ENCODE measurements around the gene RCCD1. TPM values are rescaled to one million over a fixed set of nuclear protein-coding genes. Genes with fewer than 3 reads are reported as not detected.

RCCD1 gene
- total RNA-seq, 1 donor from 2014 or later = 4.6 TPM

DNA sequence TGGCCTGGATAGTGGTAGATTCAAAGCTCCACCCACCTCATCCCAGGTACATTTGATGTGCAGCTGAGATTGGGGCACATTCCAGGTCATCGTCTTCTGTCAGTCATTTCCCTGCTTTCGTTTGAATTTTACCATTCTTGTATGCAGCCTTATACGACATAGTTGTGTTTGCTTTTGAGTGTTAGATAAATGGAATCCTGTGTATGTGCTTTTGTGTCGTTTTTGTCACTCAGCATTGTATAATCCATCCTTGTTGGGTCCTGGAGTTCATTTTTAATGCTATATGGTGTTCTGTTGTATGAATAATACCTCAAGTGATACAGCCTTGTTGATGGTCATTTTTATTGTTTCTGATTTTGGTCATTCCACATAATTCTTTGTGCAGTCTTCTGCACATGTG lies 7.3 kb downstream of the RCCD1 start:
- DNase-seq (ENCODE audit: low read depth in 2 of 2) = no peak

DNA sequence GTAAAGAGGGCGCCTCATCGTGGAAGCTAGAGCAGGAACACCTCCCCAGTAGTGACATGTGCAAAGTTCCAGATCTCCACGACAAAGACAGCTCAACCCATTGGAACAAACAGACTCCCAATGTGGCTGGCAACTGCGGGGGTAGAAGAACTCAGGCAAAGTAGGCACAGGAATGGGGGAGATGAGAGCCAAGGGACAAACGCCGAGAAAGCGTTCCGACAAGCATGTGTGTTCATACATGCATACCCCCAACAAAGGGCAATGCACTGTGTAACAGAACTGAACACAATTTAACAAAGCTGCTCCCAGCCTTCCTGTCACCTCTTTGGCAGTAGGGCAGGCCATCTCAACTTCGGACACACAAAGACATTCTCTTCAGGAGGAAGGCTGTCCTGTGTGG lies 11.6 kb downstream of the RCCD1 start:
- DNase-seq (ENCODE audit: low read depth in 2 of 2) = no peak

DNA sequence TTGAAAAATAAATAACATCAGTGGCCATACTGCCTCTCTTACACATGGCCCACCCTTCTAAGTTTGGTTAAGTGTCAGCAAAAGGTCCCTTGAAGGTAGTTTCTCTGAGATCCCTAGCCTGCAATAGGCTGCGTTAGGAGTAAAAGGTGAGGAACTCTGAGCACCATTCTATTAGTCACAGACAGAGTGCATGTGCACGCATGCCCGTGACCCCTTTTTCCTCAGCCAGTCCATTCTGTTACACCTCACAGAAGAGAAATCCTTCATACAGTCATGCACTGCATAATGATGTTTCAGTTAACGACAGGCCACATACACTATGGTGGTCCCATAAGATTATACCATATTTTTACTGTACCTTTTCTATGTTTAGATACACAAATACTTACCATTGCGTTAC lies 12.5 kb downstream of the RCCD1 start:
- DNase-seq (ENCODE audit: low read depth in 2 of 2) = no peak

DNA sequence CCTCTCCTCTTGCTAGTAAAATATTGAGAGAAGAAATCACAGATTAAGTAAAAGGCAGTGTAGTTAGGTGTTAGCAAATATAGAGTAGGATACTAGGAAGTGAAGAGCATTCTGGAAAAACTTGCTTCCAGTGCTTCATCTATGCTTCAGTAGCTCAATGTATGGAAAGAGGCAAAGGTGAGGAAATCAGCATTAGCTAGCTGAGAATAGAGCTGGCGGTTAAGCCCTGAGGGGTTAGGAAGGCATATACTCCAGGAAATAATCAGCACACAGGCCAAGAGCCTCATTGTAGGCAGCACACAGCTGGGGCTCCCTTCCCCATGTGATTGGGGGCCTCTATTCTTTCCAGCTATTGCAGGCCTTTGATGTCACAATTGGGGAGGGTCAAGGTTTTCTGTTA lies 13.8 kb downstream of the RCCD1 start:
- DNase-seq (ENCODE audit: low read depth in 2 of 2) = no peak

DNA sequence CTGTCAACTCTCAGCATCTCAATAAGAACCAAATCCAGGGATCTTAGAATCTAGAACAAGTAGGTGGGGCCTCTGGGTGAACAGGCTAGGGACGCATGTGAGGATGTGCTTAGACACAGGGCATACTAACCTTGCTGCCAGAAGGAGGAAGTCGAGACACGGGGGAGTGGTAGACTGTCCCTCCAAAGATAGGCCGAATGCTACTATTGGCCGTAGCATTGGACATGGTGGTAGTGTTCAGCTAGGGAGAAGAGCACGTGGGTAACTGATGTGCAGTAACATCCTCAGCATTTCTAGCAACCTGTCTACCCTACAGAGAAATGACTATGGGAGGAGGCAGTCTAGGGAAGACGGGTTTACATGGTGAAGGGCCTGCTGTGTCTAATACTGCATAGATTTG lies 15.6 kb downstream of the RCCD1 start:
- DNase-seq (ENCODE audit: low read depth in 2 of 2) = no peak

DNA sequence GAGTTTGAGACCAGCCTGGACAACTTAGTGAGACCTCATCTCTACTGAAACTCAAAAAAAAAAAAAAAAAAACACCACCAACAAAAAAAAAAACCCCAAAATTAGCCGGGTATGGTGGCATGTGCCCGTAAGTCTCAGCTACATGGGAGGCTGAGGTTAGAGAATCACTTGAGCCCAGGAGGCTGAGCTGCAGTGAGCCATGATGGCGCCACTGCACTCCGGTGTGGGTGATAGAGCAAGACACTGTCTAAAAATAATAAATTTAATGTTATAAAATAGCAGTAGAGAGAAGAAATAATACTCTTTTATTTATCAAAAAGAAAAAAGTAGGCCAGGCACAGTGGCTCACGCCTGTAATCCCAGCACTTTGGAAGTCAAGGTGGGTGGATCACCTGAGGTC lies 17.4 kb downstream of the RCCD1 start:
- DNase-seq (ENCODE audit: low read depth in 2 of 2) = no peak

DNA sequence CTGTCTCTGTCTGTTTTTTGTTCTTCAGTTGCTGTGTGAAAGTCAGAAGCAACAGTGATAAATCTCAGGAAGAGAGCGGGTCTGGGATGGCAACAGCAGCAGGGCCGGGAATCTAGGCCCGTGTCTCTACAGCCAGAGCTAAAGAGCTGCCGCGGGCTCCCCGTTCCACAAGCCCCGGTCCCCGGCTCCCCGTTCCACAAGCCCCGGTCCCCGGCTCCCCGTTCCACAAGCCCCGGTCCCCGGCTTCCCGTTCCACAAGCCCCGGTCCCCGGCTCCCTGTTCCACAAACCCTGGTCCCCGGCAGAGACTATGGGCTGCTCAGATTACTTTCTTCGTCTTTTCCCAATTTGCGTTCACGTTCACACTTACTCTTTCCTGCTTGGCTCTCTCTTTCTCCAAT lies 19.5 kb downstream of the RCCD1 start:
- no peak for DNase-seq (ENCODE audit: low read depth in 2 of 2)

DNA sequence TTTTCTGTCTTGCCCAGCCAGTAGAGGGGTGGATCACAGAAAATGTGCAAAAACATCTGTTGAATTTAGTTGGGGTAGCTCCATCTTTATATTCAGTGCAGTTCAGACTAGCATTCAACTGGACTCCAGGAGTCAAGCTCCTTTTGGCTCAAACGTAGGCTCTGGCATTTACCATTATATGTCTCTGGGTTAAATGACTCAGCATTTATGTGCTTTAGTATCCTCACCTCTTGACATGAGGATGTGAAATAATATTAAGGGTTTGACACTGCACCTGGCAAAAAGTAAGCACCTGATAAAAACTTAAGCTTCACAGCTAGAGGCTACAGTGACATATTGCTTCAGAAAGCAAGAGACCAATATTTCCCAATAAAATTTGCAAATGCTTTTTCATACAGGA lies 24.9 kb downstream of the RCCD1 start:
- DNase-seq (ENCODE audit: low read depth in 2 of 2) = no peak

DNA sequence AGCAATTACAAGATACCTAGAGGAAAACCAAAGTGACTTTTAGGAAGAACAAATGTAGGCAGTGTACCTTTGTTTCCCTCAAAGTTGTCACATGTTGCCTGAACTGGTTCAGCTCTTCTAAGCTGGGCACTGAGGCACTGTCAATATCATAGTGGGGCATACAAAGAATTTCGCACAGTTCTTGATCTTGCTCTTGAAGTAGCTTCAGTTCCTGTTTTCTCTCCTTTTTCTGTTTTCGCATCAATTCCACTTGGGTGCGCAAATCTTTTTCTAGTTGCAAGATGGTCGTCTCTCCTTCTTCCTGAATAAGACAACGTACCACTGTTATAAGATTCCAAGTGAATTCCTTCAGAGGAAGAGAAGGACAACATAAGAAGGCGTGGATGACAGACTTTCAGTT lies 27.0 kb downstream of the RCCD1 start:
- DNase-seq (ENCODE audit: low read depth in 2 of 2) = no peak

DNA sequence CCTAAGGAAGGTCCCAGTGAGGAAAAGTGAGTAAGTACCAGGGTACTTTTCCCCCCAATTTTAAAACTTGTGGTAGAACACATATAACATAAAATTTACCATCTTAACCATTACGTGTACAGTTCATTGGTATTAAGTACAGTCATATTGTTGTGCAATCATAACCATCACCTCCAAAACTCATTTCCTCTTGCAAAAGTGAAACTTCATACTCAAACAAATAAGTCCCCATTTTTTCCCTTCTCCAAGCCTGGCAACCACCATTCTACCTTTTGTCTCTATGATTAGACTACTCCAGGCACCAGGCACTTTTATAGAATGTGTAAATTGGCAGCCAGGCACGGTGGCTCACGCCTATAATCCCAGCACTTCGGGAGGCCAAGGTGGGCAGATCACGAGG lies 27.5 kb downstream of the RCCD1 start:
- DNase-seq (ENCODE audit: low read depth in 2 of 2) = peak; percentile 27 to 29

DNA sequence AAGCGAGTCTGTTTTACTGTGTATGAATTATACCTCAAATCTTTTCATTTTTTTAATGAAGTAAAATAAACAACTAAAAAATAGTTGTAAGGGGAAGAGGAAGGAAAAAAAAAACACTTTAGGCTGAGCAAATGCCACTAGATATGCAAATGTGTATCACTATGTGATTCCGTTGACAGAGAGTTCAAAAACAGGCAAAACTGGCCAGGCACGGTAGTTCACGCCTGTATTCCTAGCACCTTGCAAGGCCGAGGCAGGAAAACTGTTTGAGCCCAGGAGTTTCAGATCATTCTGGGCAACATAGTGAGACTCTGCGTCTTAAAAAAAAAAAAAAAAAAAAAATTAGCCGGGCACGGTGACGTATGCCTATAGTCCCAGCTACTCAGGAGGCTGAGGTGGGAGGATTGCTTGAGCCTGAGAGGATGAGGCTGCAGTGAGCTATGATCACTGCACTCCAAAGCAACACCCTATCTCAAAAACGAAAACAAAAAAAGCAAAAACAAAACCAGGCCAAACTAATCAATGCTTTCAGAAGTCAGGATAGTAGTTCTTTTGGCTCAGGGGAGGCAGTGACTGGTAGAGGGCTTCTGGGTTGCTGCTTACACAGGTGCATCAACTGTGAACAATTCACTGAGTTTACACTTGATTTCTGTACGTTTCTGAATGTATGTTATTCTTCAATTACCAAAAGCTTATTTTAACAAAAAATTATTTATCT lies 32.3 kb downstream of the RCCD1 start:
- DNase-seq (ENCODE audit: low read depth in 2 of 2) = no peak

DNA sequence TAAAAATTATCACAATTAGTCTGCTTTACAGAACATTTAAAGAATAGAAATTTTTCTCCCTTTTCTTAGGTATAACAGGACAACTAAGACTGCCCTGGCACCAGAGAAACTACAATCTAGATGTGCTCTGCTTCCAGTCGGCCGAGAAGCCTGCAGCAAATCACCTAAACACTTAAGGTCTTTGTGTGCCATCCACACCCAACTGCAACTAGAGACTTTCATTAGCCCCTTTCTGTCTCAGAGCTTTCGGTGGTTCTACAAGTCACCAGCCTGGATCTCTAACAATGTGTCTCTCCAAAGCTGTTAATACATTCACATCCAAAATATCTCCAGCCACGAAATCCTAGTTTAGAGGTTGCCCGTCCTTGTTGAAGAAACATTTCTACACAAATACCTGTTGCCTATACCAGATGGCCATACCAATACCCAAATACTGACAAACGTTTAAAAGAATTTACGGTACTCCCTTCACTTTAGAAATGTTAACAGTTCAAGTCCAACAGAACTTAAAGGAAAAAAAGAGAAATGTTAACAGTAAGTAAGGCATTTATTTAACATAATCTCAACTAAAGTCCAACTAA lies 33.0 kb downstream of the RCCD1 start:
- DNase-seq (ENCODE audit: low read depth in 2 of 2) = no peak

DNA sequence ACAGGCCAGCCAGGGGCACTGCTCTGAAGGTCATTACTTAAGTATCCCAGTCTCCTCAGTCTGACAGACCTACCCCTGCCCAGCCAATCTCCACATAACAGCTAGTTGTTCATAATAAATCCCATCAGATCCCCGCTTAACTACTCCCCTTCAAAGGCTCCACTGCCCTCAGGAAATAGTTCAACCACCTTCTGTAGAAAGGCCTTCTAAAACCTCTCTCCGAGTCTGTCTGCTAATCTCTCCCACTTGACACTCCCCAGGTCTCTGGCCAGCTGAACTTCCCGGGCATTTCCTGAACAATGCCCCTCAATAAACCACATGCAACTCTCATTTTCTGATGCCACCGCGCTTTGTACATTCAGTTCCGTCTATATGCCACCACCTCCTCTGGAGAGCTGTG lies 33.6 kb downstream of the RCCD1 start:
- DNase-seq (ENCODE audit: low read depth in 2 of 2) = peak; percentile 14 to 34

DNA sequence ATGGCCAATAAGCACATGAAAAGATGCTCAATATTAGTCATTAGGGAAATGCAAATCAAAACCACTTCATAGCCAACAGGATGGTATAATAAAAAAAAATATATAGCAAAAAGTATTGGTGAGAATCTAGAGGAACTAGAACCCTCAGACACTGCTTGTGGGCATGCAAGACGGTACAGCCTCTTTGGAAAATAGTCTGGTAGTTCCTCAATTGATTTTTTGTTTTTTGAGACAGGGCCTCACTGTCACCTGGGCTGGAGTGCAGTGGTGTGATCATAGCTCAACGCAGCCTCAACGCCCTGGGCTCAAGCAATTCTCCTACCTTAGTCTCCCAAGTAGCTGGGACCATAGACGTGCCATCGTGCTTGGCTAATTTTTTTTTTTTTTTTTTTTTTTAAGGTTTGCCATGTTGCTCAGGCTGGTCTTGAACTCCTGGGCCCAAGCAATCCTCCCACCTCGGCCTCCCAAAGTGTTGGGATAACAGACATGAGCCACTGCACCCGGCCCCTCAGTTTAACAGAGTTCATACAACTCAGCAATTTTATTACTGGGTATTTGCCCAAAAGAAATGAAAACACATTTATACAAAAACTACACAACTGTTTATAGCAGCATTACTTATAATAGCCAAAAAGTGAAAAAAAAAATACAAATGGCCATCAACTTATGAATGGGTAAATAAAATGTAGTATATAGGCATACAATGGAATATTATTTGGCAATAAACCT lies 34.5 kb downstream of the RCCD1 start:
- no peak for DNase-seq (ENCODE audit: low read depth in 2 of 2)

DNA sequence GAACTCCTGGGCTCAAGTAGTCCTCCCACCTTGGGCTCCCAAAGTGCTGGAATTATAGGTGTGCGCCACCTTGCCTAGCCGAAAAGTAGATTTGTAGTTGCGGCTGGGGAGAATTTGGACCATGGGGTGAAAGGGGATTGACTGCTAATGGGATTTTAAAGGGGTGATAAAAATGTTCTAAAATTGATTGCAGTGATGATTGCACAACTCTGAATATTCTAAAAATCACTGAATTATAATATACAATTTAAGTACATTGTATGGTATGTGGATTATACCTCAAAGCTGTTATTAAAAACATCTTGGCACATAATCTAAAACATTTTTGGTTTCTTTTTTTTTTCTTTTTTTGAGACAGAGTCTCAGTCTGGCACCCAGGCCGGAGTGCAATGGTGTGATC lies 35.8 kb downstream of the RCCD1 start:
- no peak for DNase-seq (ENCODE audit: low read depth in 2 of 2)

DNA sequence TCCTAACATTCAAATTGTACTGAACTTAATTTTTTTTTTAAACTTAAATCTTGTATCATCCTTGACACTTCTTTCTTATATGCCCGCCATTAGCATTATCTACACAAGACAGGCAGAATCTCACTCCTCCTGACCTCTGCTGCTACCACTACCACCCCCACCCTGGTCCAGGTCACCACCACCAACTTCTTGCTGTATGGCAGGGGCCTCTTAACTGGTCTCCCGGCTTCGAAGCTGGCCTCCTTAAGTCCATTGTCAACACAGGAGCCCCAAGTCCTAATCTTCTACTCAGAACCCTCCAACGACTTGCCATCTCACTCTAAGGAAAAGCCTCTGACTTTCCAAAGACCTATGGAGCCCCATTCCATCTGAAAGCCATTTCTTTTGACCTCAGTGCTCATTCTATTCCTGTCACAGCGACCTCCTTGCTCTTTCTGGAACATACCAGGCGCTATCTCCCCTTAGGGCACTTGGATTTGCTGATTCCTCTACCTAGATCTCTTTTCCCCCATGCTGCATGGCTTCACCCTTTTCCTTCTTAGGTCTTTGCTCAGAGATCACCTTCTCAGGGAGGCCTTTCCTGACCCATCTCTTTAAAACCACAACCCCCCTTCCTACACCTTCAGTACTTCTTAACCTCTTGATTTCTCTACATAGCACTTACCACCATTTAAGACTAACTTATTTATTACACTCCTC lies 37.1 kb downstream of the RCCD1 start:
- no peak for DNase-seq (ENCODE audit: low read depth in 2 of 2)

DNA sequence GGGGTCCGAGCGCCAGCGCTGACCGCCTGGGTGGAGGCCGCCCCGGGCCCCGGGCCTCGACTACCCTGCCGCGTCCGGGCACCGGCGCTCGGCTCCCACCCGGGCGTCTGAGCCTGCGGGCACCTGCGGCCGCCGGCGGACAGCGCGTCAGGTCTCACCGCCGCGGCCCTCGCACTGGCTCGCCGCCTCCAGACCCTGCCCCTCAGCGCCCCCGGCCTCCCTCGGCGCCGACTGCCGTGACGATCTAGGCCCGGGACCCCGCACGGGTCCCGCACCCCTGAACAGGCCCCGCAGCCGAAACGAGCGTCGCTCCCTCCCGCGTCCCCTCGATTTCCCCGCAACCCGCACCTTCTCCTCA lies 39.4 kb downstream of the RCCD1 start:
- peak in 1 of 2 donors; percentile 37 for DNase-seq (ENCODE audit: low read depth in 2 of 2)

DNA sequence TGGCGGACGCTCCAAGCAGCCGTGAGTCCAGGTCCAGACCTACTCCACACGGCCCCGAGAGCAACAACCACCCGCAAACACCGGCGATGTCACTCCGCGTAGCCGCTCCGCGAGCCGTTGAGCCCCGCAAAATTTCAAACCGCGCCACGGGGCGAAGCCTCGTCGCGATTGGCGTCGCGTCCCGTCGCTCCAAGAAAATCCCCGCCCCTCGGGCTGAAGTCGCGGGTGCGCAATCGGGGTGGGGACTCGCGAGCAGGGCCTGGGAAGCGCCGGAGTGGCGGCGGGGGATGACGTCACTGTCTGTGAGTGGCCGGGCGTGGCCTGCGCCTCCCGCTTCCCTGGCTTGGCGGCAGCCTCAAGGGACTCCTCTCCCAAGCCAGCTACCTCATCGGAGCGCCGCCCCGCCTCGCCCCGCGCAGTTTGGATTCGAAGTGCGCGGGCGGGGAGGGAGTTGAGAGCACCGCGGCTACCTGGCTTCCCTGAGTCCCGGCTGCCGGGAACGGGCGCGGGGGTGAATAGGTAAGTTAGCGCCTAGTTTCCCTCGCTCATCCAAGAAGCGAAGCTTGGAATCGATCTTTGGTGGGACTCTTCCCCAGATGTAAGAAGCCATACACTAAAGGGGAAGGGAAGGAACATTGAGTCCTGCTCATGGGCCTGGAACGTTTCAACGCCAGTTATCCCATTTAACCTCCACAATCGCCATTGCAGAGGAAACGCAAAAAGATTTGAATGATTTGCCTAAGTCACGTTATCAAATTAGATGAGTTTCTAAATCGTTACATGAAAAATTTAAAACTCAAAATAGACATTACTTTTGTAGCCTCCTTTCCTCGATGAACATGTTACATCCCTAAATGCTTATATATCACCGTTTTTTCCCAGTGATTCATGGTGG lies 40.0 kb downstream of the RCCD1 start, which contains the start of gene PRC1:
TSS of gene PRC1 (minus strand) at position 119 of the 895 bp plus-strand sequence. CDS start at position 1, 118 bp downstream.
- peak; percentile 98 to 99 for DNase-seq (ENCODE audit: low read depth in 2 of 2)

DNA sequence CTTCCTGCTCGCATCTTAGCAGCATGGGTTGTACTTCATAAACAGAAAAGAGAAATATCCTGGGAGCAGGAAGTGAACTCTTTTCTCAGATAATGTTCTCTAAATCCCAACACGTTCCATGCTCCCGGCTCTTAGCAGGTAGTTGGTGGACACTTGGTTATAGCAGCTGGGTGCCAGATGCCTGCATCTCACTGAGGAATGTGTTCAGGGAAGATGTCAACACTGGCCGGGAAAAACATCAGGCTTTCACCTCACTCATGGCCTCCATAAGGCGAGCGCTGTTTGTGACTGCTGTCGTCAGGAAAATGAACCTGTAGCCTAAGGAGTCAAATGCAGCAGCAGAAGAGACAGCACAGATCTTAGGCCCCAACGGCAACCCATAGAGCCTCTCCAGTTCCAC lies 44.1 kb downstream of the RCCD1 start:
- no peak for DNase-seq (ENCODE audit: low read depth in 2 of 2)

DNA sequence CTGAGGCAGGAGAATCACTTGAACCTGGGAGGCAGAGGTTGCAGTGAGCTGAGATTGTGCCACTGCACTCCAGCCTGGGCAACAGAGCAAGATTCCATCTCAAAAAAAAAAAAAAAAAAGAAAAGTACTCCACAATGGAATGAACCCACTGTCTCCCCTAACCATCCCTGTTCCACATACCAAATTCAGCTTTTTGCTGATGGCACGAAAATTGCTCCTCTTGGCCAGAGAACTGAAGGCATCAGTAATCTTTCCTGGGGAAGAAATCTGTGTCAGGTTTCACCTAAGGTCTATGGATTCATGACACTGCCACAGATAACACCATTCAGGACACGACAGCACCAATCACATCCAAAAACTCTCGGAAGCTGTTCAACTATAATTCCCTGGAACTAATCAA lies 46.5 kb downstream of the RCCD1 start:
- no peak for DNase-seq (ENCODE audit: low read depth in 2 of 2)

DNA sequence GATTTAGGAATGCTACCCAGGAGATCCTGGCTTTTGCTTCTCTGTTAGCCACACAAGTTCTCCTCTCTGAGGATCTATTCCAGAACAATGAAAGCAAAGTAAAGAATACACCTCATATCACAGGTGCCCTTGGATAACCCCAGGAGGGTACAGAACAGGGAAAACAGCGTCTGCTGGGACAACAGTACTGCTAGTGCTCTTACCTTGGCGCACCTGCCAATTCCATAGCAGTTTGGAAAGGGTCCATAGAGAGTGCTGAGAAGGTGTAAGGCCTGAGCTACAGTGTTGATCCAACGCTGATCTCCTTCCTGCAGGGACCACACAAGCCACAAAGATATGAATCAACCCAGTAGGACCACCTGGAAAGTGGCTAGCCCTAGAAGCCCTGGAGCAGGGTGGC lies 52.6 kb downstream of the RCCD1 start:
- DNase-seq (ENCODE audit: low read depth in 2 of 2) = no peak

Measured in lung microvascular endothelial cell (primary cell).